WTC11 (cell line): ENCODE measurements around the gene KIF2A. TPM values are rescaled to one million over a fixed set of nuclear protein-coding genes. Genes with fewer than 3 reads are reported as not detected.

Experiments used
- ATAC-seq: fragments of 200-7000 bp; cut with Tn5 transposase; 2 replicates; pipeline ENCODE4 v1.10.0; 2021; ENCODE audit warnings: mild to moderate bottlenecking, moderate library complexity
- CTCF ChIA-PET: fragments of 300-600 bp; sonication (Branson Sonifier 250); formaldehyde crosslinking; loops from one replicate; lab custom pipeline; 2021; ENCODE audit warnings: antibody characterized with exemption; lab: Charles Lee
- POLR2A ChIA-PET: fragments of 350-600 bp; sonication (Branson Sonifier 250); formaldehyde crosslinking; loops from one replicate; lab custom pipeline; 2021; ENCODE audit warnings: antibody characterized with exemption; lab: Charles Lee
- DNase-seq: peaks from one replicate; pipeline ENCODE4 v3.0.0; 2021; ENCODE audit warnings: low spot score
- H3K27ac Mint-ChIP-seq: 2 replicates; pipeline ENCODE4 v1.8.0; 2021; ENCODE audit warnings: mixed read lengths
- H3K27me3 Mint-ChIP-seq: 2 replicates; pipeline ENCODE4 v1.8.0; 2021; ENCODE audit warnings: low read depth, mild to moderate bottlenecking, moderate library complexity, mixed read lengths
- H3K36me3 Mint-ChIP-seq: 2 replicates; pipeline ENCODE4 v1.8.0; 2021; ENCODE audit warnings: mixed read lengths
- H3K4me1 Mint-ChIP-seq: 2 replicates; pipeline ENCODE4 v1.8.0; 2022; ENCODE audit warnings: mixed read lengths
- H3K4me3 Mint-ChIP-seq: 2 replicates; pipeline ENCODE4 v1.8.0; 2021; ENCODE audit warnings: mild to moderate bottlenecking, moderate library complexity, mixed read lengths
- H3K9me3 Mint-ChIP-seq: 2 replicates; pipeline ENCODE4 v1.8.0; 2021; ENCODE audit warnings: mixed read lengths
- ATF1 ChIP-seq: sonication (generic); formaldehyde crosslinking; IDR thresholded peaks from 2 replicates; pipeline ENCODE4 v1.8.1; 2023; ENCODE audit warnings: mild to moderate bottlenecking, moderate library complexity, missing genetic modification reagents
- CBFB ChIP-seq: sonication (generic); formaldehyde crosslinking; IDR thresholded peaks from 2 replicates; pipeline ENCODE4 v1.8.1; 2022; ENCODE audit warnings: mild to moderate bottlenecking, low read depth, missing genetic modification reagents
- CREM ChIP-seq: sonication (generic); formaldehyde crosslinking; IDR thresholded peaks from 2 replicates; pipeline ENCODE4 v1.8.1; 2022; ENCODE audit warnings: mild to moderate bottlenecking, missing genetic modification reagents, moderate library complexity
- E2F4 ChIP-seq: sonication (generic); formaldehyde crosslinking; IDR thresholded peaks from 2 replicates; pipeline ENCODE4 v1.8.1; 2022; ENCODE audit warnings: low read depth, mild to moderate bottlenecking, moderate library complexity, missing genetic modification reagents, borderline replicate concordance
- ESRRA ChIP-seq: sonication (generic); formaldehyde crosslinking; IDR thresholded peaks from 2 replicates; pipeline ENCODE4 v1.8.1; 2022; ENCODE audit warnings: mild to moderate bottlenecking, missing genetic modification reagents, borderline replicate concordance
- FOXK1 ChIP-seq: sonication (generic); formaldehyde crosslinking; IDR thresholded peaks from 2 replicates; pipeline ENCODE4 v1.8.0; 2022; ENCODE audit warnings: mild to moderate bottlenecking, moderate library complexity, missing genetic modification reagents
- FOXP1 ChIP-seq: sonication (generic); formaldehyde crosslinking; IDR thresholded peaks from 2 replicates; pipeline ENCODE4 v1.8.0; 2022; ENCODE audit warnings: missing genetic modification reagents, mild to moderate bottlenecking, moderate library complexity, borderline replicate concordance
- IRF2 ChIP-seq: sonication (generic); formaldehyde crosslinking; IDR thresholded peaks from 2 replicates; pipeline ENCODE4 v1.8.0; 2022; ENCODE audit warnings: low read depth, missing genetic modification reagents, borderline replicate concordance
- JAZF1 ChIP-seq: fragments of 250-450 bp; sonication (Bioruptor Pico); IDR thresholded peaks from 2 replicates; pipeline ENCODE4 v1.9.0; 2021; ENCODE audit warnings: moderate library complexity, mild to moderate bottlenecking, inconsistent platforms
- NFATC4 ChIP-seq: fragments of 250-450 bp; sonication (Bioruptor Pico); IDR thresholded peaks from 2 replicates; pipeline ENCODE4 v1.9.0; 2021; ENCODE audit warnings: mild to moderate bottlenecking
- NFE2L1 ChIP-seq: sonication (generic); formaldehyde crosslinking; IDR thresholded peaks from 2 replicates; pipeline ENCODE4 v1.8.1; 2023; ENCODE audit warnings: missing genetic modification reagents
- NR1H2 ChIP-seq: sonication (generic); formaldehyde crosslinking; IDR thresholded peaks from 2 replicates; pipeline ENCODE4 v1.9.0; 2021; ENCODE audit warnings: mild to moderate bottlenecking, moderate library complexity, missing genetic modification reagents
- NR3C1 ChIP-seq: sonication (generic); formaldehyde crosslinking; conservative IDR thresholded peaks from 2 replicates; pipeline ENCODE4 v1.8.1; 2023; ENCODE audit warnings: low read depth, mild to moderate bottlenecking, missing genetic modification reagents
- TCF7 ChIP-seq: sonication (generic); formaldehyde crosslinking; IDR thresholded peaks from 2 replicates; pipeline ENCODE4 v1.8.0; 2022; ENCODE audit warnings: mild to moderate bottlenecking, low read depth, missing genetic modification reagents, moderate library complexity
- USF1 ChIP-seq: sonication (generic); formaldehyde crosslinking; IDR thresholded peaks from 2 replicates; pipeline ENCODE4 v1.8.0; 2022; ENCODE audit warnings: mild to moderate bottlenecking, missing genetic modification reagents
- ZNF232 ChIP-seq: sonication (generic); formaldehyde crosslinking; IDR thresholded peaks from 2 replicates; pipeline ENCODE4 v1.8.0; 2022; ENCODE audit warnings: mild to moderate bottlenecking, missing genetic modification reagents
- ZNF416 ChIP-seq: fragments of 250-450 bp; sonication (Bioruptor Pico); IDR thresholded peaks from 2 replicates; pipeline ENCODE4 v1.9.0; 2021; ENCODE audit warnings: mild to moderate bottlenecking, inconsistent platforms
- total RNA-seq: library from RNA; stranded (reverse); gene quantifications from 3 replicates; pipeline ENCODE4 v1.2.3, GENCODE V29; 2021
- TF ChIP-seq, protein P1 (sequence below): sonication (generic); formaldehyde crosslinking; IDR thresholded peaks from 2 replicates; pipeline ENCODE4 v1.8.1; 2022; ENCODE audit warnings: missing genetic modification reagents, borderline replicate concordance
- TF ChIP-seq, protein P2 (sequence below): sonication (generic); formaldehyde crosslinking; IDR thresholded peaks from 2 replicates; pipeline ENCODE4 v1.8.1; 2023; ENCODE audit warnings: mild to moderate bottlenecking, missing genetic modification reagents, borderline replicate concordance

The KIF2A gene
- total RNA-seq, 1 experiment from 2014 or later: 77.8 TPM

DNA sequence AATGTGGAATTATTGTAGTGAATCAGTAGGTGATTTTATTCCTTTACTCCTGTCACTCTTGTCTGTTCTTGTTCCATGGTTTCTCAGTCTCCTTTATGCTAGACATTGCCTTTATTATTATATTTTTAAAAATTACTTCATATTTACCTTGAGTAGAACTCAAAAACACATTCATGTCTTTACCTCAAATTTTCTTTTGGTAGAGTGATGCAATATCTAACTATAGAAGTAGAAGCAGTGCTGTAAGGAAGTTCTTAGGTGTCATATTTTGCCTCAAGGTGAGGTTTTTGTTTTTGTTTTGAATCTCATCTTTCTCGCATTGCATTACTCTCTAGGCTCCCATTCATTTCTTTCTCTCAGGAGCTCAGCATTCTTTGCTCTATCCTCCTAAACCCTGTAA lies 118.8 kb downstream of the KIF2A start:
- ATAC-seq: no peak
- H3K36me3 Mint-ChIP-seq: peaks cover 4% of the 10 kb centered on the region; the same call in 1 of the 2 replicates
- DNase-seq: no peak
- peak overlapping the region; percentile 70; the same call in 1 of the 2 replicates for H3K27ac Mint-ChIP-seq
- no peaks in the 10 kb centered on the region for H3K27me3 Mint-ChIP-seq
- H3K4me3 Mint-ChIP-seq: no peak overlapping the region
- H3K4me1 Mint-ChIP-seq: peaks cover 2% of the 10 kb centered on the region; the same call in 1 of the 2 replicates
- ChIA-PET CTCF (interaction anchor here (1.1 kb wide), 1 partner anchor 19 kb away, joined by 3 read pairs; no protein-coding TSS in a partner anchor), POLR2A (no interaction called here)
- peaks cover 9% of the 10 kb centered on the region for H3K9me3 Mint-ChIP-seq
- TF ChIP-seq JAZF1 (CRISPR knock-in tag) (no peak), FOXK1 (CRISPR knock-in tag) (no peak), CBFB (CRISPR knock-in tag) (no peak), CREM (CRISPR knock-in tag) (no peak), ATF1 (CRISPR knock-in tag) (no peak), ZNF232 (CRISPR knock-in tag) (no peak), IRF2 (no peak), TCF7 (no peak), E2F4 (CRISPR knock-in tag) (no peak), NFATC4 (no peak), USF1 (no peak)
- TF ChIP-seq, protein P1, sequence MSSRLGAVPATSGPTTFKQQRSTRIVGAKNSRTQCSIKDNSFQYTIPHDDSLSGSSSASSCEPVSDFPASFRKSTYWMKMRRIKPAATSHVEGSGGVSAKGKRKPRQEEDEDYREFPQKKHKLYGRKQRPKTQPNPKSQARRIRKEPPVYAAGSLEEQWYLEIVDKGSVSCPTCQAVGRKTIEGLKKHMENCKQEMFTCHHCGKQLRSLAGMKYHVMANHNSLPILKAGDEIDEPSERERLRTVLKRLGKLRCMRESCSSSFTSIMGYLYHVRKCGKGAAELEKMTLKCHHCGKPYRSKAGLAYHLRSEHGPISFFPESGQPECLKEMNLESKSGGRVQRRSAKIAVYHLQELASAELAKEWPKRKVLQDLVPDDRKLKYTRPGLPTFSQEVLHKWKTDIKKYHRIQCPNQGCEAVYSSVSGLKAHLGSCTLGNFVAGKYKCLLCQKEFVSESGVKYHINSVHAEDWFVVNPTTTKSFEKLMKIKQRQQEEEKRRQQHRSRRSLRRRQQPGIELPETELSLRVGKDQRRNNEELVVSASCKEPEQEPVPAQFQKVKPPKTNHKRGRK (CRISPR knock-in tag): no peak

- DNase-seq: no peak
- Mint-ChIP-seq H3K4me3 (no peak overlapping the region), H3K4me1 (no peaks in the 10 kb centered on the region), H3K27ac (peak overlapping the region; percentile 19), H3K27me3 (no peaks in the 10 kb centered on the region), H3K9me3 (no peaks in the 10 kb centered on the region), H3K36me3 (no peaks in the 10 kb centered on the region)
- ChIA-PET POLR2A (interaction anchor here (1.8 kb wide), 1 partner anchor 28 kb away, joined by 7 read pairs; the partner anchor contains the start of gene DIMT1), CTCF (interaction anchor here (0.6 to 2.8 kb wide), 4 partner anchors 11 to 59 kb away, joined by 3 to 20 read pairs (median 9); no protein-coding TSS in a partner anchor)
- TF ChIP-seq ESRRA (CRISPR knock-in tag) (no peak), JAZF1 (CRISPR knock-in tag) (no peak), ZNF416 (CRISPR knock-in tag) (no peak), NR3C1 (CRISPR knock-in tag) (no peak), NR1H2 (CRISPR knock-in tag) (no peak), NFE2L1 (CRISPR knock-in tag) (no peak), FOXP1 (CRISPR knock-in tag) (no peak)
- TF ChIP-seq, protein P2, sequence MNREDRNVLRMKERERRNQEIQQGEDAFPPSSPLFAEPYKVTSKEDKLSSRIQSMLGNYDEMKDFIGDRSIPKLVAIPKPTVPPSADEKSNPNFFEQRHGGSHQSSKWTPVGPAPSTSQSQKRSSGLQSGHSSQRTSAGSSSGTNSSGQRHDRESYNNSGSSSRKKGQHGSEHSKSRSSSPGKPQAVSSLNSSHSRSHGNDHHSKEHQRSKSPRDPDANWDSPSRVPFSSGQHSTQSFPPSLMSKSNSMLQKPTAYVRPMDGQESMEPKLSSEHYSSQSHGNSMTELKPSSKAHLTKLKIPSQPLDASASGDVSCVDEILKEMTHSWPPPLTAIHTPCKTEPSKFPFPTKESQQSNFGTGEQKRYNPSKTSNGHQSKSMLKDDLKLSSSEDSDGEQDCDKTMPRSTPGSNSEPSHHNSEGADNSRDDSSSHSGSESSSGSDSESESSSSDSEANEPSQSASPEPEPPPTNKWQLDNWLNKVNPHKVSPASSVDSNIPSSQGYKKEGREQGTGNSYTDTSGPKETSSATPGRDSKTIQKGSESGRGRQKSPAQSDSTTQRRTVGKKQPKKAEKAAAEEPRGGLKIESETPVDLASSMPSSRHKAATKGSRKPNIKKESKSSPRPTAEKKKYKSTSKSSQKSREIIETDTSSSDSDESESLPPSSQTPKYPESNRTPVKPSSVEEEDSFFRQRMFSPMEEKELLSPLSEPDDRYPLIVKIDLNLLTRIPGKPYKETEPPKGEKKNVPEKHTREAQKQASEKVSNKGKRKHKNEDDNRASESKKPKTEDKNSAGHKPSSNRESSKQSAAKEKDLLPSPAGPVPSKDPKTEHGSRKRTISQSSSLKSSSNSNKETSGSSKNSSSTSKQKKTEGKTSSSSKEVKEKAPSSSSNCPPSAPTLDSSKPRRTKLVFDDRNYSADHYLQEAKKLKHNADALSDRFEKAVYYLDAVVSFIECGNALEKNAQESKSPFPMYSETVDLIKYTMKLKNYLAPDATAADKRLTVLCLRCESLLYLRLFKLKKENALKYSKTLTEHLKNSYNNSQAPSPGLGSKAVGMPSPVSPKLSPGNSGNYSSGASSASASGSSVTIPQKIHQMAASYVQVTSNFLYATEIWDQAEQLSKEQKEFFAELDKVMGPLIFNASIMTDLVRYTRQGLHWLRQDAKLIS: no peak
- TF ChIP-seq, protein P1 (CRISPR knock-in tag): no peak
- ATAC-seq: peak; percentile 39; the same call in 1 of the 2 replicates
These were observed 126.0 kb downstream of the KIF2A start for GRCh38 chr5:62431735-62432620.
